Transverse colon (tissue), 4 donors: ENCODE data around the gene PRSS50.

Experiments
- POLR2A ChIP-seq: fragments of 450-650 bp; IDR thresholded peaks from one replicate; pipeline ENCODE4 v1.6.1; 2016; ENCODE audit warnings: antibody characterized with exemption, mild to moderate bottlenecking, moderate library complexity
- POLR2AphosphoS5 ChIP-seq, 3 donors: sonication (generic); formaldehyde crosslinking; IDR thresholded peaks; one replicate each; pipeline ENCODE4 v1.6.1; 2016; ENCODE audit warnings: antibody characterized with exemption in 3 of 3
- TF ChIP-seq, protein P1 (sequence below), 5 experiments: fragments of 200-600 bp in 3 of 5; fragments of 450-650 bp in 2 of 5; sonication (generic) in 3 of 5; IDR thresholded peaks; 1 replicate in 2 of 5; 2 replicates in 3 of 5; pipeline ENCODE4 v1.5.1; 2016 to 2017; ENCODE audit warnings: antibody characterized with exemption in 5 of 5, inconsistent platforms in 3 of 5, mild to moderate bottlenecking in 2 of 5, moderate library complexity in 1 of 5

DNA sequence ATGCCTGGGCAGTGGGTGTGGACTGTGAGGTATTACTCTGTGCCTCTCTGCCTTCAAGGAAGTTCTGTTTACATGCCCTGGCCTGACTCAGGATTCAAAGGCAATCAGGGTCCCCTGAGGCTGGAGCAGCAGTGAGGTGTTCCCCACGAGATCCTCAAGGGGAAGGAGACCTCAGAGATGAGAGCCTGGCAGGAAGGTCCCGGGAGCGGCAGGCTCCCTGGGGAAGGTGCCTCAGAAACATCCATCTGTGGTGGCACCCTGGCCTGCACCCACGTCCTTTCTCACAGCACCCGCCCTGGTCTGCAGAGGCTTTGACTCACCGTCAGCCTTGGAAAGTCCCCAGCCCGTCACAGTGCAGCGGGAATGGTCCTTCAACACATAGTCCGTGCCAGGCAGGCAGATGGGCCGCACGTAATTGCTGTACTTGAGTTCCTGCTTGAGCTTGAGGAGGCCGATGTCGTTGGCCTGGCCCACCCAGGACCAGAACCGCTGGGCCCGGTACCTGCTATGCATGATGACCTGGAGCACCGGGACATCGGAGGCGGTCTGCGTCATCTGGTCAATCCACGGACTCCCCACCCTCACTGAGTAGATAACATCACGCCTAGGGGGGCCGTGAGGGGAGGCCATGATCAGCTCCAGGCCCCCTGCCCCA is 3.6 kb downstream of the PRSS50 start:
- TF ChIP-seq POLR2A (no peak), POLR2AphosphoS5 (IDR thresholded peaks at IDR 0.05) (no peak)
- TF ChIP-seq, protein P1, sequence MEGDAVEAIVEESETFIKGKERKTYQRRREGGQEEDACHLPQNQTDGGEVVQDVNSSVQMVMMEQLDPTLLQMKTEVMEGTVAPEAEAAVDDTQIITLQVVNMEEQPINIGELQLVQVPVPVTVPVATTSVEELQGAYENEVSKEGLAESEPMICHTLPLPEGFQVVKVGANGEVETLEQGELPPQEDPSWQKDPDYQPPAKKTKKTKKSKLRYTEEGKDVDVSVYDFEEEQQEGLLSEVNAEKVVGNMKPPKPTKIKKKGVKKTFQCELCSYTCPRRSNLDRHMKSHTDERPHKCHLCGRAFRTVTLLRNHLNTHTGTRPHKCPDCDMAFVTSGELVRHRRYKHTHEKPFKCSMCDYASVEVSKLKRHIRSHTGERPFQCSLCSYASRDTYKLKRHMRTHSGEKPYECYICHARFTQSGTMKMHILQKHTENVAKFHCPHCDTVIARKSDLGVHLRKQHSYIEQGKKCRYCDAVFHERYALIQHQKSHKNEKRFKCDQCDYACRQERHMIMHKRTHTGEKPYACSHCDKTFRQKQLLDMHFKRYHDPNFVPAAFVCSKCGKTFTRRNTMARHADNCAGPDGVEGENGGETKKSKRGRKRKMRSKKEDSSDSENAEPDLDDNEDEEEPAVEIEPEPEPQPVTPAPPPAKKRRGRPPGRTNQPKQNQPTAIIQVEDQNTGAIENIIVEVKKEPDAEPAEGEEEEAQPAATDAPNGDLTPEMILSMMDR (IDR thresholded peaks at IDR 0.05) = no peak
